Activated T-helper 1 cell treated with anti-CD3 and anti-CD28 coated beads, Interleukin-2, amount 50 U/mL, for 16 hours (primary cell): ENCODE results near the gene MILR1.
"Not testable (repeated sequence)": the region's sequence is repeated elsewhere in the genome, so short reads cannot be mapped to it uniquely, and the experiment has no call there.

ENCODE experiments used
- DNase-seq, 2 donors: peaks; one replicate each; pipeline ENCODE4 v3.0.0-alpha.2; 2020; ENCODE audit warnings: low read depth in 1 of 2, low spot score in 1 of 2

MILR1 gene

GRCh38 chr17:64466834-64467233 lies 17.9 kb downstream of the MILR1 start:
- not testable (repeated sequence) for DNase-seq

DNA sequence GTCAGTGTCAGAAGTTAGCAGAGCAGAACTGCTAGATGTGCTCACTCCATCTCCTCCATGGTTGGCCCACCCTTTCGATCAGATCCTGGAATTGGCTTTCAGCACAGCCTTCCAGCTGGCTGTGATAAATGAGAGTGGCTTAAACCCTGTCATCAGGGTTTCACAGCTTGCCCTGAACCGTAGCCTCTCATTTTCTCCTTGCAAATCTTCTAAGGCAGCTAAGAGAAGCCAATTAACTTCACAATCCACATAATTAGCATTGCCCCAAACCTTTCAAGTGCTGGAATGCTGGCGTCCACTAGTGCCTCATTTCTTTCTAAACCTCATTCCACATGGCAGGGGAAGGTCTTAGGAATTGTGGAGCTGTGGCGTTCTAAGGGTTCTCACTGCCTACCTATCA lies 21.7 kb downstream of the MILR1 start:
- DNase-seq = no peak

GRCh38 chr17:64471440-64471839 lies 22.5 kb downstream of the MILR1 start:
- DNase-seq = no peak

- no peak for DNase-seq
These were observed 23.6 kb downstream of the MILR1 start for GRCh38 chr17:64472564-64472963.

DNA sequence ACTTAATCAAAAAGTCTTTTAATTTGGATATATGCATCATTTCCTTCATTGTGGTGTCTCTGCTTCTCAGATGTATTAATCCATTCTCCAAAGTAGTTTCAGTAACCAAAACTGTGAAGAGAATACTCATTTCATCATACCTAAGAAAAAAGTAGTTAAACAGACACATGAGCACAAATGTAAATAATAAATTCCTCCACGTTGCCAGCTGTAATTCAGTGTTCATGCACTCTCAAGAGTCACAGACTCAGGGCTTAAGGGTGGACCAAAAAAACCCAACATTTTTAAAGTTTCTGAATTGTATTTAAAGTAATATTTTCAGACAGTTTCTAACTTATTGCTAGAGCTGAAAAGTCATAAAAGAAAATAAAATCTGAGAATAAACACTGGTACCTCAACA lies 28.9 kb downstream of the MILR1 start:
- DNase-seq = no peak

DNA sequence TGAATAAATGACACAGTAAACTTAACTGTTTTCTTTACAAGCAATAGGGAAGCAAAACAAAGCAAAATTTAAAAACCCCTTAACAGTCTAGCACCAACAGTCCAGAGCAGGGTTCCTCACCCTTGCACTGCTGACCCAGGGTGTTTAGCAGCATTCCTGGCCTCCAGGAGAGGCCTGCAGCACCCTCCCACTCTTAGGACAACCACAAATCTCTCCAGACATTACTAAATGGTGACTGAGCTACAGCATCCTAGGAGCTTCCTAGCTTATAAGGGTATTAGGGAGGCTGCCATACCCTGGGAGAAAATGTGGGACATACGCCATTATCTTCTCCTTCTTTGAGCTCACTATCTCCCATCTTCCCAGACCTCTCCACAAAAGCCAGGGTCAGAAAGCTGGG lies 32.0 kb downstream of the MILR1 start:
- no peak for DNase-seq

GRCh38 chr17:64484380-64484779 lies 35.5 kb downstream of the MILR1 start:
- DNase-seq = no peak

DNA sequence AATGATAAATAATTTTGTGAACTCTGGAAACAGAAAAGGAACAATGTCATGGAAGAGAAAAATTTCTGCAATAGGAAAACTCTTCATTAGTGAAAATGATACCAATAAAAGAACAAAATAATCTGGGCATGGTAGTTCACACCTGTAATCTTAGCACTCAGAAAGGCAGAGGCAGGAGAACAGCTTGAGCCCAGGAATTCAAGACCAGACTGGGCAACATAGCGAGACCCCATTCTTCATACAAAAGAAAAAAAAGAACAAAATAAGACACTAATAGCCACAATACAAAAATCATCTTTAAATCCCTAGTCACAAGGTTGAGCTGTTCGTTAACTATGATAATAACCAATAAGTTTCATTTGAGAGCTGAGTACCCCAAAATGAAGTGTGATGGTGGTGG lies 39.4 kb downstream of the MILR1 start:
- DNase-seq = no peak

DNA sequence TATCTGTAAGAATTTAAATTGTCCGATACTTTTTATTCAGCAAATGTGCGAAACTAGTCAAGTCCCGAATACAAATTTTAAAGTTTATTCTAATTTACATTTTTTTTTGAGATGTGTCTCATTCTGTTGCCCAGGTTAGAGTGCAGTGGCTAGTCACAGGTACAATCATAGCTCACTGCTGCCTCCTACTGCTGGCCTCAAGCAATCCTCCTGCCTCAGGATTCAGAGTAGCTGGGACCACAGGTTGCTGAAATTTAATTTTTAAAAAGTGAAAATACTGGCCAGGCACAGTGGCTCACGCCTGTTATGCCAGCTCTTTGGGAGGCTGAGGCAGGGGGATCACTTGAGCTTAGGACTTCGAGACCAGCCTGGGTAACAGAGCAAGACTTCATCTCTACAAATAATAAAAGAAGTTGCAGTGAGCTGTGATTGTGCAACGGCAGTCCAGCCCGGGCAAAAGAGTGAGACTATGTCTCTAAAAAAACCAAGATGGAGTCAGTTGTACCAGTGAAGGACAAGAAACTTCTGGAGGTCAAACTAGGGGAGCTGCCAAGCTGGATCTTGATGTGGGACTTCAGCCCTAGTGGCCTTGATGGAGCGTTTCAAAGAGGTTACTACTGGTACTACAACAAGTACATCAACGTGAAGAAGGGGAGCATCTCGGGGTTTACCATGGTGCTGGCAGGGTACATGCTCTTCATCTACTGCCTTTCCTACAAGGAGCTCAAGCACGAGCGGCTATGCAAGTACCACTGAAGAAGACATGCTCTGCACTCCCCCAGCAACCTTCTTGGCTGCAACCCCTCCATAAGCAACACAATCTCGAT lies 42.3 kb downstream of the MILR1 start:
- DNase-seq = no peak

GRCh38 chr17:64491994-64492393 lies 43.1 kb downstream of the MILR1 start:
- no peak for DNase-seq

- DNase-seq = no peak
These were observed 43.7 kb downstream of the MILR1 start for GRCh38 chr17:64492481-64493109.

- DNase-seq = no peak
These were observed 45.2 kb downstream of the MILR1 start for GRCh38 chr17:64494121-64494520.

- DNase-seq = not testable (repeated sequence)
These were observed 46.4 kb downstream of the MILR1 start for GRCh38 chr17:64495300-64495699.

DNA sequence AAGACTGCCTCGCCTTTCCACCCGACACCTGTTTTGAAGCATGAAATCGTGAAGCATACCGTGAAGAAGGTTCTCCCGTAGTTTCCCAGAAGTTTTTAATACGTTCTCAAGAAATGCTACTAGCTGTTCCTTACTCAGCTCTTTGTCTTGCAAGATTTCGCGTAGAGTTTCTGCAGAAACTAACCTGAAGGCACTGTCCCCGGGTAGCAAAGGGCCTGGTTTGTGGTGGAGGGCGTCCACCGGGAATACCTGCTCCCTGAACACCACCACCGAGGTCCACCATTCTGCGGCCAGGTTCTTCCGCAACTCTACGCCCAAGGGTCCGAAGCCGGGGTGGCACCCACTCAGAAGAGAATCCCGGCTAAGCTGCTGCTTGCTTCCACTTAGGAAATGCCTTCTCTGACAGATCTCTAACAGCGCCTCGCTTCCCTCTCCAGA lies 47.5 kb downstream of the MILR1 start:
- DNase-seq = no peak

DNA sequence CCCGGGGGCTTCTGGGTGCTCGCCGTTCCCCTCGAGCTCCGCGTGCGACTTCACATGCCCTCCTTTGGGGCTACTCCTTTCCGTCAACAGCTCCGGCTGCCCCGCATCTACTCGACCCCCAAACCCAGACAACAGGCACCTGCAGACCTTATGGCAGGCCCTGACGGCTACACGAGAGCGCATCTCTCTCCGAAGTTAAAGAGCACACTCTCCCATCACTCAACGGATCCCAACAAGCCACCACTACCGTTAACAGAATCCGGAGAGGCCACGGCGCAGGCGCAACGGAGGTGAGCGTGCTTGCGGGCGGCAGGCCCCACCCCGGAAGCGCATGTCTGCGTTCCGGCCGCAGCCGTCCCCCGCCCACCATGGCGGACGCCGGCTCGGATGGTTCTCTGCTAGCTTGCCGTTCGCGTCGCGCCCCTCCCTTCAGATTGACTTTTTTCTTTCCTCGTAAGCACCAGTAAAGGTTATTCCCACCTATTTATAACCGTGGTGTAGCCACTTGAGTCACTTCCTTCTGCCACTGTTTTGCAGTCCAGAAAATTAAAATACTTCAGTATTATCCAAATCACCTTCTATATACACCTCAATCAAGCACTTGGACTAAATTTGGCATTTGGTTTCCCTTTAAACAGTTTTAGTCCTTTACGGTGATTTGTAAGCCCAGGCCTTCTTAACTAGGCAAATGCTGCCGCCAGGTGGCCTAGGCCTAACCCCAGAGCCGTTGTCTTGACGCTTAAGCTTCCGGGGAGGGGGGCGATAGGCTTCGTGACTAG lies 48.1 kb downstream of the MILR1 start, which contains the start of gene POLG2:
TSS of gene POLG2 (minus strand) at position 269 of the 779 bp plus-strand sequence. CDS start at position 183, 86 bp downstream.
- DNase-seq = peak; percentile 92 to 94

- DNase-seq = no peak
These were observed 48.7 kb downstream of the MILR1 start for GRCh38 chr17:64497565-64498035.

- no peak for DNase-seq
These were observed 49.6 kb downstream of the MILR1 start for GRCh38 chr17:64498308-64499203.

GRCh38 chr17:64499805-64500486 lies 51.0 kb downstream of the MILR1 start:
- DNase-seq = no peak

DNA sequence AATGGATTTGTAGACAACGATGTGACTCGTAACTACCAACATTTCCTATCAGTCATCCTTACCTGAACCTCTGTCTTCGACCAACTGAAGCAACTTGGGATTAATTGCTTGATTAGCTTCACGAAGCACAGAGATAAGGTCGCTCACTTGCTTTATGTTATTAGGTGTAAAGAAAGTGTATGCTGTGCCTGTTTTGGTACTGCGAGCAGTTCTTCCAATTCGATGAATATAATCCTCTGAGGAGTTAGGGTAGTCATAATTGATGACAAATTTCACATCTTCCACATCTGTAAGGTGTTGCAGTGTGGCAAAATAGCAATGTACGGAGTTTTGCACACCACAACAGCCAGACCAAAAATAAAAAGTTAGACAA lies 51.6 kb downstream of the MILR1 start:
- no peak for DNase-seq
